Calu3 (cell line): ENCODE results near the gene GRIN1. TPM values are rescaled to one million over a fixed set of nuclear protein-coding genes. Genes with fewer than 3 reads are reported as not detected.

ENCODE experiments used
- BruUV-seq: library from RNA; stranded (reverse); fragments of 400-500 nt; replicated peaks from 2 replicates; lab custom pipeline; 2021; lab: Mats Ljungman, UMichigan
- CTCF ChIA-PET: fragments of 300-600 bp; sonication (Branson Sonifier 250); formaldehyde crosslinking; loops from one replicate; lab custom pipeline; 2022; ENCODE audit warnings: antibody characterized with exemption; lab: Charles Lee
- DNase-seq: peaks from one replicate; pipeline ENCODE4 v3.0.0; 2022
- H3K27ac Mint-ChIP-seq: one replicate; pipeline ENCODE4 v1.8.0; 2022; ENCODE audit warnings: mixed read lengths; ENCODE audit not compliant: unreplicated experiment
- H3K27me3 Mint-ChIP-seq: one replicate; pipeline ENCODE4 v1.8.0; 2022; ENCODE audit warnings: mixed read lengths; ENCODE audit not compliant: unreplicated experiment
- H3K36me3 Mint-ChIP-seq: one replicate; pipeline ENCODE4 v1.8.0; 2022; ENCODE audit warnings: mild to moderate bottlenecking, moderate library complexity, mixed read lengths; ENCODE audit not compliant: insufficient read depth, unreplicated experiment
- H3K4me1 Mint-ChIP-seq: one replicate; pipeline ENCODE4 v1.8.0; 2022; ENCODE audit warnings: mild to moderate bottlenecking, low read depth, mixed read lengths; ENCODE audit not compliant: unreplicated experiment
- H3K4me3 Mint-ChIP-seq: one replicate; pipeline ENCODE4 v1.8.0; 2022; ENCODE audit warnings: mild to moderate bottlenecking, low read depth, moderate library complexity, mixed read lengths; ENCODE audit not compliant: unreplicated experiment
- H3K9me3 Mint-ChIP-seq: one replicate; pipeline ENCODE4 v1.8.0; 2022; ENCODE audit warnings: low read depth, mixed read lengths; ENCODE audit not compliant: unreplicated experiment
- intact Hi-C: fragments of 100-400 bp; cut with micrococcal nuclease; formaldehyde crosslinking; loops from one replicate; pipeline ENCODE4 v1.10.0; 2022; ENCODE audit not compliant: unreplicated experiment
- total RNA-seq: library from RNA; stranded (reverse); gene quantifications from 2 replicates; pipeline ENCODE4 v1.2.3, GENCODE V29; 2022
- TF ChIP-seq, protein P1 (sequence below): fragments of 200-600 bp; IDR thresholded peaks from one replicate; pipeline ENCODE4 v1.8.0; 2022; ENCODE audit warnings: antibody characterized with exemption; ENCODE audit not compliant: unreplicated experiment

GRIN1 gene
- total RNA-seq, 1 experiment from 2014 or later: 0.54 TPM

DNA sequence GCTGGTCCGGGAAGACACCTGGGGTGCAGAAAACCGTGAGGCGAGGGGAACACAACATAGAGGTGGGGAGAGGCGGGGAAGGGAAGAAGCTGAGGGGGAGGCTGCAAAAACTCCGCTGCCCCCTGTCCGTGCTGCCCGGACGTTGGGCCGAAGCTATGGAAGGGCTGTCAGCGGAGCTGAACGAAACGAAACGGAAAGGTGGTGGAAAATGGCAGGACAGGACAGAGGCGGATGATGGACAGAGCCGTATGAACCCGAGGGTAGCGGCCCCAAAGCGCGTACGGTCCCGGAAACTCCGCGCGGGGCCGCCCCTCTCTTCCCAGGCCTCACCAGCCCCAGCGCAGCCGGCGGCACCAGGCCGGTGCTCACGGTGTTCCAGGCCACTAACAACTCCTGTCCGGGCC lies 49.1 kb downstream of the GRIN1 start:
- no peak for DNase-seq
- intact Hi-C loops: no loop called here
- H3K9me3 Mint-ChIP-seq: no peaks in the 10 kb centered on the region
- no peaks in the 10 kb centered on the region for H3K27me3 Mint-ChIP-seq
- H3K36me3 Mint-ChIP-seq: peaks cover 49% of the 10 kb centered on the region
- TF ChIP-seq, protein P1, sequence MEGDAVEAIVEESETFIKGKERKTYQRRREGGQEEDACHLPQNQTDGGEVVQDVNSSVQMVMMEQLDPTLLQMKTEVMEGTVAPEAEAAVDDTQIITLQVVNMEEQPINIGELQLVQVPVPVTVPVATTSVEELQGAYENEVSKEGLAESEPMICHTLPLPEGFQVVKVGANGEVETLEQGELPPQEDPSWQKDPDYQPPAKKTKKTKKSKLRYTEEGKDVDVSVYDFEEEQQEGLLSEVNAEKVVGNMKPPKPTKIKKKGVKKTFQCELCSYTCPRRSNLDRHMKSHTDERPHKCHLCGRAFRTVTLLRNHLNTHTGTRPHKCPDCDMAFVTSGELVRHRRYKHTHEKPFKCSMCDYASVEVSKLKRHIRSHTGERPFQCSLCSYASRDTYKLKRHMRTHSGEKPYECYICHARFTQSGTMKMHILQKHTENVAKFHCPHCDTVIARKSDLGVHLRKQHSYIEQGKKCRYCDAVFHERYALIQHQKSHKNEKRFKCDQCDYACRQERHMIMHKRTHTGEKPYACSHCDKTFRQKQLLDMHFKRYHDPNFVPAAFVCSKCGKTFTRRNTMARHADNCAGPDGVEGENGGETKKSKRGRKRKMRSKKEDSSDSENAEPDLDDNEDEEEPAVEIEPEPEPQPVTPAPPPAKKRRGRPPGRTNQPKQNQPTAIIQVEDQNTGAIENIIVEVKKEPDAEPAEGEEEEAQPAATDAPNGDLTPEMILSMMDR: no peak
- no TSS peak for BruUV-seq
- H3K4me1 Mint-ChIP-seq: peaks cover 10% of the 10 kb centered on the region
- peak overlapping the region; percentile 98 for H3K4me3 Mint-ChIP-seq
- H3K27ac Mint-ChIP-seq: peak overlapping the region; percentile 91
- CTCF ChIA-PET: interaction anchor here (1.3 to 1.5 kb wide), 2 partner anchors 39 to 48 kb away, joined by 5 to 11 read pairs; partner anchors contain the start of gene RNF224

DNA sequence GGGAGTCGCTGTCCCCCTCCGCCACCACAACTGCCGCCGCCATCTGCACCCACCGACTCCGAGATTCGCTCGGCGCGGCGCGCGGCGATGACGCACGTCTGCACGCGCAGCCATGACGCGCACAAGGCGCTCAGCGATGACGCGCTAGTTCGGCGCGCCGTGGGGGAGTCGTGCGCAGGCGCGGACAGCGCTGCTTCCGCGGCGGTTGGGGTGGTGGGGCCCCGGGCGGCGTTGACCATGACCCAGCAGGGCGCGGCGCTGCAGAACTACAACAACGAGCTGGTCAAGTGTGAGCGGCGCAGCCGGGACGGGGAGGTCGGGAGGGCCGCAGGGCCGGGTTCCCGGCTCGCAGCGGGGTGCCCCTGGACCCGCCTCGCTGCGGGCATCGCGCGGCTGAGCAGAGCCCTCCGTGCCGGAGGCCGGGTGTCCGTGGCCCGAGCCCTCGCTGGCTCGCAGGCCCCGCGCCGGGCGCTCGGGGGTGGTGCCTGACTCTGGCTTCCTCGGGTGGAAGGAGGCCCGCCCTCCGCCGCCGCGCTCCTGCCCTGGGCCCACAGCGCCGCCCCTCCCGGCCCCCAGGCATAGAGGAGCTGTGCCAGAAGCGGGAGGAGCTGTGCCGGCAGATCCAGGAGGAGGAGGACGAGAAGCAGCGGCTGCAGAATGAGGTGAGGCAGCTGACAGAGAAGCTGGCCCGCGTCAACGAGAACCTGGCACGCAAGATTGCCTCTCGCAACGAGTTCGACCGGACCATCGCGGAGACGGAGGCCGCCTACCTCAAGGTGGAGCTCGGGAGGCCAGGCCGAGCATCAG lies 49.7 kb downstream of the GRIN1 start, which contains the start of the genes ANAPC2 and SSNA1:
TSS of gene ANAPC2 (minus strand) at position 71 of the 807 bp plus-strand sequence. CDS start at position 43, 28 bp downstream.
TSS of gene SSNA1 (plus strand) at position 187 of the 807 bp plus-strand sequence. CDS start at position 238, 51 bp downstream.
- DNase-seq: peak; percentile 92
- Mint-ChIP-seq H3K27me3 (no peaks in the 10 kb centered on the region), H3K36me3 (peaks cover 54% of the 10 kb centered on the region), H3K4me3 (peak within 1 kb of the TSS; percentile 98), H3K27ac (peak within 1 kb of the TSS; percentile 91), H3K4me1 (peaks cover 10% of the 10 kb centered on the region), H3K9me3 (no peaks in the 10 kb centered on the region)
- intact Hi-C loops: no loop called here
- TF ChIP-seq, protein P1: no peak
- BruUV-seq: no TSS peak
- CTCF ChIA-PET: interaction anchor here (0.5 to 1.9 kb wide), 8 partner anchors 10 to 122 kb away, joined by 3 to 11 read pairs (median 5); partner anchors contain the start of gene RNF224

DNA sequence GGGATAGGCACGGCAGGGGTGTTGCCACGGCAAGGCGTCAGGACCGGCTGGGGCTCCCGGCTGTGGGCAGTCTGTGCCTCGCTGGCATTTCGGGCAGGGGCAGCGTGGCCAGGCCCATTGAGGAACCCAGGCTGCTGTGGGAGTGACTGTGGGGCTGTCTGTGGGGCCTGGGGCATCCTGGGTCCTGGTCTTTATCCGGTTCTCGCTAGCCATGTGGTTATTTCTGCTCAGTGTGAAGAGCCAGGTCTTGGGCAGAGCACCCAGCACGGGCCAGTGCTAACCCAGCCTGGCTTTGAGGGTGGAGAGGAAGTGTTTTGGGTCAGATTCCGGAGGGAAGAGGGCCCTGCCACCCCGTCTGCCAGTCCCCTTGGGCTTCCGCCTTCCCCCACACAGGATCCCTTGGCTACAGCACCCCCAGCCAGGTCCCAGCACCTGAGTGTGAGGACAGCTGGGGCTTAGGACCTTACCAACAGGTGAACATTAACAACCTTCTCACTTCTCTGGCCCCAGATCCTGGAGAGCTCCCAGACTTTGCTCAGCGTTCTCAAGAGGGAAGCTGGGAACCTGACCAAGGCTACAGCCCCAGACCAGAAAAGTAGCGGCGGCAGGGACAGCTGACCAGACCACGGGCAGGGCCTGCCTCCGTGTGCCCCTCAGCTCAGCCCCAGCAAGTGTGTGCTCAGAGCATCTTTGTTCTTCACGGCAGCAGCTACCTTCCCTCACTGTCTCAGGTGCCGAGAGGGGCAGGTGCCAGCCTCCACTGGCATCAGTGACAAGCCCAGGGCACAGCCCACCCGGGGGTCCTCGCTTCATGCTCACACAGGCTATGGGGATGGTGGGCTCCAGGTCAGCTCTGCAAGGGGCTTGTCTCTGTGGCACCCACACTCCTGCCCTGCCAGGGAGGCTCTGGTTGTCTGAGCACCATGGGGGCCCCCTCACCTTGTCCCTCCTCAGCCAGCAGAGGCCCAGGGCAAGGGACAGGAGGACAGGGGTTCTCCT lies 50.6 kb downstream of the GRIN1 start:
- DNase-seq: no peak
- Mint-ChIP-seq H3K4me3 (peak overlapping the region; percentile 98), H3K9me3 (no peaks in the 10 kb centered on the region), H3K36me3 (peaks cover 46% of the 10 kb centered on the region), H3K27ac (peak overlapping the region; percentile 91), H3K27me3 (no peaks in the 10 kb centered on the region), H3K4me1 (peaks cover 10% of the 10 kb centered on the region)
- TF ChIP-seq, protein P1: no peak
- intact Hi-C loops: no loop called here
- TSS peak; percentile 81 for BruUV-seq
- CTCF ChIA-PET: interaction anchor here (0.6 to 1.9 kb wide), 7 partner anchors 9 to 105 kb away, joined by 3 to 11 read pairs (median 5); partner anchors contain the start of gene RNF224
